ENCODE data around the gene NEK5. TPM values are rescaled to one million over a fixed set of nuclear protein-coding genes. Genes with fewer than 3 reads are reported as not detected.

NEK5 gene
- total RNA-seq, 4 donors from 2014 or later: 0.07 TPM; not detected in 3

DNA sequence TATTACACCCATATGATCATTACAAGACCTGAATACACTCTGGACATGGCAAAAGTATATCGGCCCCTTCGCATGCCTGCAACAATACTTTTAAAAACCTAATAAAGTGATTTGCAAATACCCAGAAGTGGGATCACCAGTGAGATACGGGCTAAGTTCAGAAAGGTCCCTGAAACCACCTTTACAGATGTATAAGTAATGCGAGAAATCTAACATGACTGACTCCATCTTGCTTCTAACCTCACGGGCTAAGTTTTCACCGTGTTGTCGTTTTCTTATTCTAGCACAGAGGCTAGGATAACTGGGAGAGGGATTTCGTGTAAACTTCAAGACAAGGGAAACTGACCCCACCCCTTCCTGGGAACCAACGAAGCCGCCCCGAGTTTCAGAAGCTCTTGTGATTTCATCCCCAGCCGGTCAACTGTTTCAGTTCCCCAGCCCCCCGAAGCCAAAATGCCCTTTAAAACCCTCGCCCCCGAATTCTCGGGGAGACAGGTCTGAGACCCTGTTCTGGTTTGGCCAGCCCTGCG, 29.8 kb upstream of the NEK5 start:
- ATAC-seq: peak; percentile 9 to 48
- peak overlapping the region; percentile 78 to 92 (median 87) for H3K4me3 ChIP-seq
- TF ChIP-seq POLR2A (IDR thresholded peaks at IDR 0.05): peak in 1 of 2 donors; percentile 24
- no peak for TF ChIP-seq CTCF (IDR thresholded peaks at IDR 0.05 in 4 of 5, conservative IDR thresholded peaks at IDR 0.05 in 1 of 5)
- H3K4me1 ChIP-seq: peaks cover 6 to 8% of the 10 kb centered on the region in 2 donors
- no peaks in the 10 kb centered on the region for H3K9me3 ChIP-seq
- intact Hi-C loops (cut with DNase I; ENCODE audit: low total_unique reads) (no loop called here), in situ Hi-C loops (cut with MboI; ENCODE audit: low sequenced_read_pairs in 4 of 4) (no loop called here)
- no peaks in the 10 kb centered on the region for H3K36me3 ChIP-seq
- DNase-seq: peak in 1 of 2 donors; percentile 8
- peak overlapping the region; percentile 71 to 81 (median 74) for H3K27ac ChIP-seq
- H3K27me3 ChIP-seq: no peaks in the 10 kb centered on the region

DNA sequence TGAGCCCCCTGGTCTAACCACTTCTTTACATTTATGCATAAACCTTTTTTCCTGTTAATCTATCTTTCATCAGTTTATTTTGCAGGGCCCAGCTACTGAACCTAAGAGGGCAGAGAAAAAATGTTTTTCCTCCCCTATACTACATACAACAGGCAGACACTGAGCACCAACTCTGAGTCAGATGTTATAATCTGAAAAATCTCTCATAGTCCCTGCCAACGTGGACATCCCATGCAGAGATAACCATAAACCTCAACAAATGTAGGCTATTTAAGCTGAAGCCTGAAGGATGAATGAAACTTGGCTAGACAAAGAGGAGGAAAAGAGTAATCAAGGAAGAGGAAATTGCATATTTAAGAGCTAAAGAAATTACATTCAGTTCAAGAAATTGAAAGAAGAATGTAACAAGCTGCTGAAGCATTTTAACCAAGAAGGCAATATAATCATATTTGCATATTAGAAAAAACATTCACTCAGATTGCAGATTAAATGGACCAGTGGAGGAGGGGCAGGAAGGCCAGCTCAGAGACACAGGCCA, 27.9 kb upstream of the NEK5 start:
- H3K4me3 ChIP-seq: no peak overlapping the region
- H3K36me3 ChIP-seq: peaks cover 0 to 6% of the 10 kb centered on the region in 2 donors
- no peak overlapping the region for H3K27ac ChIP-seq
- H3K27me3 ChIP-seq: no peaks in the 10 kb centered on the region
- ATAC-seq: no peak
- in situ Hi-C loops (cut with MboI; ENCODE audit: low sequenced_read_pairs in 4 of 4): no loop called here
- no peaks in the 10 kb centered on the region for H3K9me3 ChIP-seq
- H3K4me1 ChIP-seq: peaks cover 6 to 8% of the 10 kb centered on the region in 2 donors
- intact Hi-C loops (cut with DNase I; ENCODE audit: low total_unique reads): no loop called here
- DNase-seq: no peak
- TF ChIP-seq POLR2A (IDR thresholded peaks at IDR 0.05) (no peak), CTCF (IDR thresholded peaks at IDR 0.05 in 4 of 5, conservative IDR thresholded peaks at IDR 0.05 in 1 of 5) (no peak)

DNA sequence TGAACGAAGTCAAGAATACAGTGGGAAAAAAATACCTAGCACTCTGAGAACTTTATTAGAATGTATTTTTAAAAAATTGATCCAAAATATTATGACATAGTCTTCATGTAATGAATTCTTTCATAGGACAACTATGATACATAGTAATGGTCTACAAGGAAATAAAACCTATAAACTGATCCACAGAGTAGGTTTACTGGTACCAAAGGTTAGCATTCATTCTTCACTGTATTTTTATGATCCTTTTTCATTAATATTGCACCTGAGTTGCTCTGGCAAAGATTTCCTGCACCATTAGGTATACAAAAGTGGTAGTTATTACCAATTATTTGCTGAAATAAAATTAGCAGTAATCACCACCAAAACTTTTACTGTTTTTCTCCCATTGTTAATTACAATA, 26.3 kb upstream of the NEK5 start:
- Histone ChIP-seq H3K36me3 (peaks cover 0 to 19% of the 10 kb centered on the region in 2 donors), H3K4me1 (peaks cover 6 to 8% of the 10 kb centered on the region in 2 donors), H3K4me3 (no peak overlapping the region), H3K9me3 (no peaks in the 10 kb centered on the region), H3K27ac (no peak overlapping the region), H3K27me3 (no peaks in the 10 kb centered on the region)
- intact Hi-C loops (cut with DNase I; ENCODE audit: low total_unique reads) (no loop called here), in situ Hi-C loops (cut with MboI; ENCODE audit: low sequenced_read_pairs in 4 of 4) (no loop called here)
- no peak for ATAC-seq
- TF ChIP-seq POLR2A (IDR thresholded peaks at IDR 0.05) (no peak), CTCF (IDR thresholded peaks at IDR 0.05 in 4 of 5, conservative IDR thresholded peaks at IDR 0.05 in 1 of 5) (no peak)
- no peak for DNase-seq

GRCh38 chr13:52147225-52147624, 18.4 kb upstream of the NEK5 start:
- Histone ChIP-seq H3K27me3 (no peaks in the 10 kb centered on the region), H3K9me3 (no peaks in the 10 kb centered on the region), H3K4me1 (no peaks in the 10 kb centered on the region), H3K4me3 (no peak overlapping the region), H3K27ac (no peak overlapping the region), H3K36me3 (peaks cover 0 to 24% of the 10 kb centered on the region in 2 donors)
- intact Hi-C loops (cut with DNase I; ENCODE audit: low total_unique reads): no loop called here
- DNase-seq: no peak
- no peak for ATAC-seq
- no peak for TF ChIP-seq POLR2A (IDR thresholded peaks at IDR 0.05)
- TF ChIP-seq CTCF (IDR thresholded peaks at IDR 0.05 in 4 of 5, conservative IDR thresholded peaks at IDR 0.05 in 1 of 5): no peak
- in situ Hi-C loops (cut with MboI; ENCODE audit: low sequenced_read_pairs in 4 of 4): loop anchor here in 2 of 4 donors (25.0 kb wide), 2 partner anchors 335 to 710 kb away; partner anchors contain the start of gene DHRS12 (in 1 of the 2)

Data from gastrocnemius medialis (tissue), 4 donors.